Endothelial cell of umbilical vein (primary cell): ENCODE results near the gene BICRA. TPM values are rescaled to one million over a fixed set of nuclear protein-coding genes. Genes with fewer than 3 reads are reported as not detected.

ENCODE experiments used
- BruUV-seq: library from RNA; stranded (reverse); fragments of 400-500 nt; replicated peaks from 2 replicates; lab custom pipeline; 2021; lab: Mats Ljungman, UMichigan
- CTCF ChIA-PET: fragments of 300-600, 350-600 bp; sonication (Branson Sonifier 250); formaldehyde crosslinking; loops from one replicate; lab custom pipeline; 2021; ENCODE audit warnings: antibody characterized with exemption, inconsistent platforms; lab: Charles Lee
- POLR2A ChIA-PET: fragments of 300-600, 350-600 bp; sonication (Branson Sonifier 250); formaldehyde crosslinking; loops from one replicate; lab custom pipeline; 2021; ENCODE audit warnings: antibody characterized with exemption, inconsistent platforms; lab: Charles Lee
- DNase-seq: peaks from one replicate; pipeline ENCODE4 v3.0.0-alpha.2; 2011; ENCODE audit warnings: low read depth, low spot score
- FAIRE-seq: peaks from 2 replicates; lab custom pipeline; 2011; peaks lifted over from hg19 to GRCh38; lab: Jason Lieb, UNC
- H2AFZ ChIP-seq: 2 replicates; pipeline ENCODE4 v1.6.0; 2012; ENCODE audit warnings: low read depth, low read length, control low read depth, inconsistent platforms
- H3K27ac ChIP-seq: 2 replicates; pipeline ENCODE4 v1.5.1; 2011; ENCODE audit warnings: low read depth, mild to moderate bottlenecking, control low read depth, low read length, moderate library complexity; ENCODE audit not compliant: insufficient read depth
- H3K27me3 ChIP-seq, 2 experiments: 2 replicates each; pipeline versions ENCODE4 v1.6.0 to v1.6.1; 2011; ENCODE audit warnings: low read length in 2 of 2, mixed read lengths in 1 of 2; ENCODE audit not compliant: control insufficient read depth in 2 of 2, insufficient read depth in 2 of 2
- H3K36me3 ChIP-seq, 2 experiments: 2 replicates in 1 of 2; 3 replicates in 1 of 2; pipeline ENCODE4 v1.5.1; 2011; ENCODE audit warnings: low read length in 2 of 2, mild to moderate bottlenecking in 1 of 2, moderate library complexity in 1 of 2; ENCODE audit not compliant: control insufficient read depth in 2 of 2, insufficient read depth in 2 of 2; ENCODE audit errors: extremely low read depth in 1 of 2
- H3K4me1 ChIP-seq: 3 replicates; pipeline ENCODE4 v1.5.1; 2011; ENCODE audit warnings: mild to moderate bottlenecking, low read length; ENCODE audit not compliant: control insufficient read depth, insufficient read depth; ENCODE audit errors: extremely low read depth
- H3K4me2 ChIP-seq: 2 replicates; pipeline ENCODE4 v1.6.1; 2011; ENCODE audit warnings: low read length, control low read depth, mixed read lengths; ENCODE audit not compliant: insufficient read depth
- H3K4me3 ChIP-seq, 3 experiments: fragments of 200-600 bp in 1 of 3; sonication (generic), shearing (Covaris generic) in 1 of 3; replicated peaks in 1 of 3; 2 replicates each; pipeline ENCODE4 v1.5.1; 2011 to 2016; ENCODE audit warnings: control low read depth in 3 of 3, low read length in 3 of 3, mild to moderate bottlenecking in 2 of 3, inconsistent platforms in 1 of 3, low read depth in 1 of 3, moderate library complexity in 1 of 3; ENCODE audit not compliant: insufficient read depth in 1 of 3
- H3K79me2 ChIP-seq: 2 replicates; pipeline ENCODE4 v1.6.0; 2012; ENCODE audit warnings: low read length, inconsistent platforms; ENCODE audit not compliant: control insufficient read depth, insufficient read depth
- H3K9ac ChIP-seq: replicated peaks from 2 replicates; pipeline ENCODE3; 2011; ENCODE audit warnings: low read length, control low read depth; ENCODE audit not compliant: insufficient read depth; ENCODE audit errors: extremely low read depth
- H3K9me1 ChIP-seq: replicated peaks from 3 replicates; pipeline ENCODE4 v1.6.0; 2011; ENCODE audit warnings: mild to moderate bottlenecking, low read length; ENCODE audit not compliant: control insufficient read depth, insufficient read depth; ENCODE audit errors: extremely low read depth
- H3K9me3 ChIP-seq: replicated peaks from 2 replicates; pipeline ENCODE4 v1.5.1; 2012; ENCODE audit warnings: low read length, inconsistent platforms; ENCODE audit not compliant: control insufficient read depth, insufficient read depth
- H4K20me1 ChIP-seq: replicated peaks from 2 replicates; pipeline ENCODE3; 2011; ENCODE audit warnings: mild to moderate bottlenecking, low read length; ENCODE audit not compliant: control insufficient read depth, insufficient read depth; ENCODE audit errors: extremely low read depth
- EZH2 ChIP-seq: IDR thresholded peaks from 2 replicates; pipeline ENCODE4 v1.6.1; 2012; ENCODE audit warnings: borderline replicate concordance, low read depth, mild to moderate bottlenecking, moderate library complexity, low read length, inconsistent platforms; ENCODE audit not compliant: severe bottlenecking
- FOS ChIP-seq: IDR thresholded peaks from 2 replicates; pipeline ENCODE4 v1.6.1; 2011; ENCODE audit warnings: mild to moderate bottlenecking, low read length, moderate library complexity, borderline replicate concordance; ENCODE audit not compliant: insufficient read depth
- GATA2 ChIP-seq: IDR thresholded peaks from 2 replicates; pipeline ENCODE4 v1.7.0; 2011; ENCODE audit warnings: low read depth, mild to moderate bottlenecking, moderate library complexity, mixed read lengths, low read length; ENCODE audit not compliant: insufficient read length, insufficient read depth
- JUN ChIP-seq: IDR thresholded peaks from 2 replicates; pipeline ENCODE4 v1.6.1; 2011; ENCODE audit warnings: borderline replicate concordance, low read depth; ENCODE audit not compliant: insufficient read length, insufficient read depth
- MYC ChIP-seq: IDR thresholded peaks from one replicate; pipeline ENCODE4 v1.6.1; 2011; ENCODE audit warnings: mild to moderate bottlenecking, low read depth, low read length
- POLR2A ChIP-seq: IDR thresholded peaks from 2 replicates; pipeline ENCODE4 v1.6.1; 2012; ENCODE audit warnings: low read depth, mild to moderate bottlenecking, control low read depth, low read length
- POLR2AphosphoS5 ChIP-seq: IDR thresholded peaks from 2 replicates; pipeline ENCODE4 v1.6.1; 2012; ENCODE audit warnings: low read depth, mild to moderate bottlenecking, control low read depth, low read length, moderate library complexity; ENCODE audit not compliant: insufficient read depth
- dilution Hi-C: fragments of 300-500 bp; cut with MboI; formaldehyde crosslinking; loops from one replicate; pipeline ENCODE4 v1.15.0; 2019; ENCODE audit warnings: low sequenced_read_pairs; ENCODE audit not compliant: extremely low pct_ligation_motif_present
- intact Hi-C: fragments of 100-400 bp; cut with micrococcal nuclease; formaldehyde crosslinking; loops from one replicate; pipeline ENCODE4 v1.10.0; 2022
- polyA plus RNA-seq, 4 experiments: library from polyadenylated mRNA; depleted of rRNA in 3 of 4; stranded (reverse) in 3 of 4; unstranded in 1 of 4; fragments of >200 nt; gene quantifications; 2 replicates each; pipeline versions ENCODE4 v1.2.1 to v1.2.3, GENCODE V29; 2011 to 2012; ENCODE audit warnings: missing spikeins in 1 of 4
- total RNA-seq: library from RNA; stranded (reverse); gene quantifications from 2 replicates; pipeline ENCODE4 v1.2.3, GENCODE V29; 2021
- TF ChIP-seq, protein P1 (sequence below), 2 donors: IDR thresholded peaks; 1 replicate in 1 of 2; 2 replicates in 1 of 2; pipeline ENCODE4 v1.5.1; 2011; ENCODE audit warnings: low read length in 2 of 2, mild to moderate bottlenecking in 2 of 2, moderate library complexity in 2 of 2, control low read depth in 1 of 2, inconsistent platforms in 1 of 2, low read depth in 1 of 2; ENCODE audit not compliant: insufficient read depth in 1 of 2; ENCODE audit errors: extremely low read depth in 1 of 2
- TF ChIP-seq, protein P2 (sequence below): IDR thresholded peaks from 2 replicates; pipeline ENCODE4 v1.6.1; 2011; ENCODE audit not compliant: insufficient read depth, insufficient read length

Gene BICRA
- total and polyA plus RNA-seq, 2 donors (not counting 3 experiments of a cell fraction or from before 2014, with no cell fraction given), result 3.8 to 20.5 TPM

DNA sequence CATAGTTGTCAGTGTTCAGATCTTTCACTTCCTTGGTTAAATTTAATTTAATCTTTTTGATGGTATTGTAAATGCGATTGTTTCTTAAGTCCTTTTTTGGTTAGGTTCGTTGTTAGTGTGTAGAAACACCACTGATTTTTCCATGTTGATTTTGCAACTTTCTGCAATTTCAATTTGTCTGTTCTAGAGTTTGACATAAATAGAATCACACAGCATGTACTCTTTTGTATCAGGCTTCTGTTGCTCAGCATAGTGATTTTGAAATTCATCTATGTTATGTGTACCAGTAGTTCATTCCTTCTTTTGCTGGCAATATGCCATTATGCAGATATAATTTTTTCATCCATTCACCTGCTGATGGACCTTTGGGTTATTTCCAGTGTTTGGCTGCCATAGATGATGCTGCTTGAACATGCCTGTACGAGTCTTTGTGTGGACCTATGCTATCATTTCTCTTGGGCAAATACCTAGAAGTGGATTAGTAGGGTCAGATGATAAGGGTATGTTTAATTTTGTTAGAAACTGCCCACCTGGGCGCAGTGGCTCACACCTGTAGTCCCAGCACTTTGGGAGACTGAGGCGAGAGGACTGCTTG, 33.1 kb downstream of the BICRA start:
- peaks cover 2 to 3% of the 10 kb centered on the region in 2 experiments for H3K36me3 ChIP-seq
- ChIA-PET CTCF (interaction anchor here (0.5 kb wide), 1 partner anchor 222 kb away, joined by 3 read pairs; no protein-coding TSS in a partner anchor), POLR2A (no interaction called here)
- H3K9ac ChIP-seq, result no peak overlapping the region
- H3K79me2 ChIP-seq, result peaks cover 64% of the 10 kb centered on the region
- H3K4me1 ChIP-seq, result no peaks in the 10 kb centered on the region
- intact Hi-C loops (no loop called here), dilution Hi-C loops (no loop called here)
- no peak overlapping the region for H3K27ac ChIP-seq
- no TSS peak for BruUV-seq
- FAIRE-seq, result no peak
- TF ChIP-seq POLR2A (no peak), FOS (no peak), JUN (no peak), MYC (no peak), GATA2 (no peak), POLR2AphosphoS5 (no peak), EZH2 (no peak)
- TF ChIP-seq, protein P1, sequence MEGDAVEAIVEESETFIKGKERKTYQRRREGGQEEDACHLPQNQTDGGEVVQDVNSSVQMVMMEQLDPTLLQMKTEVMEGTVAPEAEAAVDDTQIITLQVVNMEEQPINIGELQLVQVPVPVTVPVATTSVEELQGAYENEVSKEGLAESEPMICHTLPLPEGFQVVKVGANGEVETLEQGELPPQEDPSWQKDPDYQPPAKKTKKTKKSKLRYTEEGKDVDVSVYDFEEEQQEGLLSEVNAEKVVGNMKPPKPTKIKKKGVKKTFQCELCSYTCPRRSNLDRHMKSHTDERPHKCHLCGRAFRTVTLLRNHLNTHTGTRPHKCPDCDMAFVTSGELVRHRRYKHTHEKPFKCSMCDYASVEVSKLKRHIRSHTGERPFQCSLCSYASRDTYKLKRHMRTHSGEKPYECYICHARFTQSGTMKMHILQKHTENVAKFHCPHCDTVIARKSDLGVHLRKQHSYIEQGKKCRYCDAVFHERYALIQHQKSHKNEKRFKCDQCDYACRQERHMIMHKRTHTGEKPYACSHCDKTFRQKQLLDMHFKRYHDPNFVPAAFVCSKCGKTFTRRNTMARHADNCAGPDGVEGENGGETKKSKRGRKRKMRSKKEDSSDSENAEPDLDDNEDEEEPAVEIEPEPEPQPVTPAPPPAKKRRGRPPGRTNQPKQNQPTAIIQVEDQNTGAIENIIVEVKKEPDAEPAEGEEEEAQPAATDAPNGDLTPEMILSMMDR (IDR thresholded peaks at IDR 0.05; ENCODE audit: extremely low read depth in 1 of 2, insufficient read depth in 1 of 2, low read depth in 1 of 2, low read length in 2 of 2), result no peak
- TF ChIP-seq, protein P2, sequence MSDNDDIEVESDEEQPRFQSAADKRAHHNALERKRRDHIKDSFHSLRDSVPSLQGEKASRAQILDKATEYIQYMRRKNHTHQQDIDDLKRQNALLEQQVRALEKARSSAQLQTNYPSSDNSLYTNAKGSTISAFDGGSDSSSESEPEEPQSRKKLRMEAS, result no peak
- no peak overlapping the region for H3K4me3 ChIP-seq
- DNase-seq, result no peak
- no peaks in the 10 kb centered on the region for H3K9me3 ChIP-seq
- no peak overlapping the region for H3K4me2 ChIP-seq
- no peaks in the 10 kb centered on the region for H4K20me1 ChIP-seq
- H3K9me1 ChIP-seq, result no peaks in the 10 kb centered on the region
- H3K27me3 ChIP-seq, result no peaks in the 10 kb centered on the region
- H2AFZ ChIP-seq, result no peak overlapping the region
